HG02870 (cell line): Measurements from ENCODE around the gene N4BP2L1.

Source experiments
- ATAC-seq: cut with Tn5 transposase; IDR thresholded peaks from one replicate; pipeline ENCODE4 v1.9.1; 2021; ENCODE audit warnings: mild to moderate bottlenecking, moderate library complexity; ENCODE audit not compliant: unreplicated experiment

The N4BP2L1 gene

GRCh38 chr13:32432856-32433255 is 4.9 kb upstream of the N4BP2L1 start:
- no peak for ATAC-seq

- no peak for ATAC-seq
These were observed 3.4 kb upstream of the N4BP2L1 start for GRCh38 chr13:32431361-32431760.

DNA sequence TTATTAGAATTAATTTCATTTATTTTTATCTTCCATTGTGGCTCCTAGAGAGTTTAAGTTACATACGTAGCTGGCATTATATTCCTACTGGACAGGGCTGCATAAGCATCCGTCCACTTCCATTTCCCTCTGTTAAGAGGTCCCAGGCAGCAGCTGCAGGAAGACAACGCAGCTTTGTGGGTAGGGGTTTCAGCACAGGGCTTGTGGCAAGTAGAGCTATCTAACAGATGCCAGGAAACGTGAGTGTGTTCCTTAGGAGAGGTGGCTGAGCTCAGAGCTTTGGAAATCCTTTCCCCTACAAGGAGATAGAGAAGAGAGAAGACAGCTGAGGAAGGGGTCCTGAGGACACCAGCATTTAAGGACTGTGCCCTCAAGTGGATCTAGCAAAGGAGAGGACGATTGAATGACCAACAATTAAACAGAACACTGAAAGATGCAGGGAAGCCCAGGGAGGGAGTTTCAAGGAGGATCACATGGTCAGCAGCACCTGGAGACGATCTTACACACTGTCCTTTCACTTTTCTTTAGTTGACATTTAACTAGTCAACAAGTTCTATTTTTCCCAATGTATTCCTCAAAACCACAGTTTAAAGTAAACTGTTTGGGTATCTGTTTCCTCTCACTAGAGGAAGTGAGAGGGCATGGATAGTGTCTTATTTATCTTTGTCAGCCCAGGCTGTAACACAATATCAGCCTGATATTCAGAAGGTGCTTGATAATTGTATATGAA is 2.3 kb upstream of the N4BP2L1 start:
- ATAC-seq = no peak

GRCh38 chr13:32429433-32429909 is 1.5 kb upstream of the N4BP2L1 start:
- ATAC-seq = no peak

DNA sequence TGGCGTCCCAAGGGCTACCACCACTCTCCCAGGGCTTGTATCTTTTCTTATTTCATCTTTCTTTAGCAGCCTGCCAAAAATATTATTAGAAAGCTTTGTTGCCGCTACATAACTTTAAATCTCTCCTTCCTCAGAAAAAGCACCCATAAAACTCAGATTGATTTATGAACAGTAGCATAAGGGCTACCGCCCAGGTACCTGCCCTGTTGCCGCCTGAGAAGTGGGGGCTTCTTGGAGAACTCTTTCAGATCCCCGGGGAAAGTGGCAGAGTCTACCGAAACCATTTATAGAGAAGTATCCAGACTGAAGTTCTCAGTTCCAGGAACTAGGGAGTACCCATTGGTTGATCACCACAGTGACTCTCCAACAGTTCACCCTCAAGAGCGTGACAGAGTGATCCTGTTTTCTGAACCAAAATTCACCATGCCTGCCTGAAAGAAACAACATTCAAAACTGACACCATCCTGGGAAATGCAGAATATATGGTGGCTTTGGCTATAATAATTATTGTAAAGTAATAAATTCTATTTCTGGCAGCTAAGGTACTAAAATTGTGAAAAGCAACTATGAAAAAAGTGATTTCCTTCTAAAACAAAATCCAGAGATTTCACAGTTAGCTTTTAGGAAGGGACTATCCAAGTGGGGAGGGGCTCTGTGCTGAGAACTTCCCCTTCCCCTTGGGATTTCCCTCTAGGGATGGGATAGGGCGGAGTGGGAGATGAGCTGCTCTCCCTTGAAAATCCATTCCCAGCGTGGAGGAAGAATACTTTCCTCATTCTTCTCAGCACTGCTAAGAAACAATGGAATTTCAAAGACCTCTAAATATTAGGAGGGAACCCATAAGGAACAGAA is 877 bp upstream of the N4BP2L1 start:
- ATAC-seq = no peak

GRCh38 chr13:32426990-32427851 is 709 bp downstream of the N4BP2L1 start:
- peak; percentile 15 for ATAC-seq

- ATAC-seq = peak; percentile 34
These were observed 1.5 kb downstream of the N4BP2L1 start for GRCh38 chr13:32426191-32426989.

DNA sequence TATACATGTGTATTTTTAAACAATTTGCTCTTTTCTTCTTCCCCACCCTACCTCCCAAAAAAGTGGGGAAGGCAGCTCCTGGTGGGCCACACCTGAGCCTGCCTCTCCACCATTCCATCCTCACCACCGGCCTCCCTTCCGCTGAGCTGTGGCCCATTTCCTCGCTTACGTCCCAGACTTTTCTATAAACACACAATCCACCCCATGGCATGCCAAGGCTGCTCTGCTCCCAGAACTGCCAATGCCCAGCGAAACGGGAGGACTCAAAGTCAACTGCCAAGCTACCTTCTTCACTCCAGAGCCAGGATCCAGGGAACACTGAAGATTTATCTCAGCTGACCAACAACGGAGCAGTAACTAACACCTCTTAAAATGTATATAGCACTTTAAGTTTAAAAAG is 2.8 kb downstream of the N4BP2L1 start:
- no peak for ATAC-seq

DNA sequence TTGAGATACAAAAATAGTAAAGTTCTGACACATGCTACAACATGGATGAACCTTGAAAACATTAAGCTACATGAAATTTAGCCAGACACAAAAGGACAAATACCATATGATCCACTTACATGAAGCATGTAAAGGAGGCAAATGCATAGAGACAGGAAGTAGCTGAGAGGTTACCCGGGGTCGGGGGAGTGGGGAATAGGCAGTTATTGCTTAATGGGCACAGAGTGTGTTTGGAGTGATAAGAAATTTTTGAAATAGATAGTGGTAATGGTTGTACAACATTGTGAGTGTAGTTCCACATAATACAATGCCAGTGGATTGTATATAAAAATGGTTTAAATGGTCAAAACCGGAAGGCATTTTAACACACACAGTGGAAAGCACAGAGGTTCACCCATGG is 4.3 kb downstream of the N4BP2L1 start:
- ATAC-seq = no peak

- no peak for ATAC-seq
These were observed 8.1 kb downstream of the N4BP2L1 start for GRCh38 chr13:32419862-32420261.

DNA sequence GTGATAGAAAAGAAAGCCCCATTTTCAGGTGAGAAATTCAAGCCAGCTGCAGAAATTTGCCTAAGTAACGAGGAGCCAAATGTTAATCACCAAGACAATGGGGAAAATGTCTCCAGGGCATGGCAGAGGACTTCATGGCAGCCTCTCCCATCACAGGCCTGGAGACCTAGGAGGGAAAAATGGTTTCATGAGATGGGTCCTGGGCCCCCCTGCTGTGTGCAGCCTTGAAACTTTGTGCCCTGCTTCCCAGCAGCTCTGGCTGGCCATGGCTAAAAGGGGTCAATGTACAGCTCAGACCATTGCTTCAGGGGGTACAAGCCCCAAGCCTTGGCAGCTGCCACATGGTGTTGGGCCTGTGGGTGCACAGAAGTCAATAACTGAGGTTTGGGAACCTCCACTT is 9.9 kb downstream of the N4BP2L1 start:
- no peak for ATAC-seq

GRCh38 chr13:32415019-32415418 is 12.9 kb downstream of the N4BP2L1 start:
- no peak for ATAC-seq

- no peak for ATAC-seq
These were observed 13.3 kb downstream of the N4BP2L1 start for GRCh38 chr13:32414580-32414979.

GRCh38 chr13:32413284-32413683 is 14.6 kb downstream of the N4BP2L1 start:
- ATAC-seq = no peak

DNA sequence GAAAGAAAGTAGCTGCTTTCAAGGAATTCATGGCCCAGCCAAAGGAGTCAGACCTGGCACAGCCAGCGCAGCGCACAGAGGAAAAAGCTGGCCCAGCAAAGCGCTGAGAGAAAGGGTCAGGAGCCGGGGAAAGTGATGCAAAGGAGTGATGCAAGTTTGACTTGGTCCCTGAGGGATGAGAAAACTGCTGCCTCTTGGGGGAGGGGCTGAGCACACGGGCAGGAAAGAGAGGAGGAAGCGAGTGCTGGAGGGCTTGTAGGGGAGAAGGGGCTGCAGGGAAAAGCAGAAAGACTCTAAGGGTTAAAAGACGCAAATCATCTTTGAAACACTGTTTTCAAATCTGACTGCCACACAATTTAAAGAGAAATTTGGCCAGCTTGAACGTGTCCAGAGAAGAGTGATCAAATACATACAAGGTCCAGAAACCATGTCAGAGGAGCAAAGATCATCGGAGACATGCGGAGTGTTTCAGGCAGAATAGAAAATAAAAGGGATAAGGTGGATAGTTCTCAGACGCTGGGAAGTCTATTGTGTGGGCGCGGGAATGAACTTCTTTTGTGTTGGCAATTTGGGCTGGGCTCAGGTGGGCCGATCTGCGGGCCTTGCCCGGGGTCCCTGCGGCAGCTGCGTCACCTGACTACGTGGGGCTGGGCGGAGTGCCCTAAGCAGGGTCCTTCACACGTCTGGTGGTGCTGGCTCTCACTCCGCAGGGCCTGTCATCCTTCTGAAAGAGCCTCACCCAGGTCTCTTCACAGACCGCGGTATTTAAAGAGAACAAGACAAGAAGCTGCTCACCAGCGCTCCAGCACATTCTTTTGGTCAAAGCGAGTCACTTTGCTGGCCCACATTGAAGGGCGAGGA is 18.1 kb downstream of the N4BP2L1 start:
- no peak for ATAC-seq

- no peak for ATAC-seq
These were observed 19.0 kb downstream of the N4BP2L1 start for GRCh38 chr13:32409001-32409313.

DNA sequence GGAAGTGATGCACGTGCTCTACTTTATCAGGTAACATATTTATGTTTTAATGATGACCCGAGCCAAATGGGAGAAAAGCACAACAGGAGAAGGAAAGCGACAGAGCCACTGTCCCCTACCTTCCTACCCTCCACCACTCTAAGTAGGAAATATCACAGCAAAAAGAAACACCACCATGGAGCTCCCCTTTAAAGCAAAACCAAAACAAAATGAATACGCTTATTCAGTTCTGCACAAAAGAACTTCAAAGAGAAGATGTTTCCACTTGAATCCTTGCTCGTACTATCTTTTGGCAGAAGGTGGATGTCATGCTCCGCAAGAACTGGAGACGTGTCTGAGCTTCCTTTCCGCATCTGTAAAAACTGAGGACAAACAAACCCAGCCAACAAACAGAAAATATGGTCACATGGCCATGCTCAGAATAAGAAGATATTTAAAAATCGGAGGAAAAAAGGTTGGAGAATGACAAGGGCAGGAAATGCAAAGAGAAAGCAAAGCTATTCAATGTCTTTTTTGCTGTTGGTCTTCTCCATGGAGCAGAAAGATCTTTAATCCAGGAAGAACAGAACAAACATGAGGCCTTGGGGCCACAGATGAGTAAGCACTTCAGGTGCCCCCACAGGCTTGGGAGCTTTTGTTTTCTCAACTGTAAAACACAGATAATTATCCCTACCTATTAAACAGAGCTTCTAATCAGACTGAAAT is 19.5 kb downstream of the N4BP2L1 start:
- ATAC-seq = no peak

DNA sequence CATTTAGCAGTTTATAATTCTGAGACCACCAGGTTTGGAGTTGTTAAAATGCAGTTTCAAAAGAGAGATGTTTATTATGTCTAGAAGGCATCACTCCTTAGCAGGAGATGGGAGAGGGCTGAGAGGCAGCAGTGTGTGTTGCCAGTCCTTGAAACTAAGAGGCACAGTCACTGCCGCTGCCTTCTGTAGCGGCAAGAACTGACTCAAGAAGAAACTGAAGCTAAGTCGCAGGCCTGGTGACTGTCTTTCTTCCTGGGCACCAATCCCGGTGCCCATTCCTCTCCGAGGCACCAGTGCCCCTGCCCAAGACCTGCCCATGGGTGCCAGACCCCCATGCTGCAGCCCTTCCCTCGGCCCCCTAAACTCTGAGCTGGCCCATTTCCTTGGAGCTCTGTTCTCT is 20.1 kb downstream of the N4BP2L1 start:
- ATAC-seq = no peak

DNA sequence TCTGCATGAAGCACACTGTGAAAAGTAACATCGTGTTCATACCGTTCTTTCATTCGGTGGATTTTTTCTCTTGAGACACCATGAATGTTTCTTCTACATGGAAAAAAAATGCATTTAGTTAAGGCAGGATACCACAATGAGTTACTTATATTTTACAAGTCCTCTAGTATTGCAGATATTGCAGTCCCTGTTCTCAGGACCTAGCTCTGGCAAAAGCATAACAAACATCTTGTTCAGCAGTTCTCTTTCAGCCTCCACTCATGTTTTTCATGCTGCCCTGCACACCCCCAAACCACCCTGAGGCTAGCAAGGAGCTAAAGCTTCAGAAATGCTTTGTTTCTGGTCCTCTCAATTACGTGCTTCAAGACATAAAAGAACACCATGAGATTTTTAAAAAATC is 24.8 kb downstream of the N4BP2L1 start:
- ATAC-seq = no peak
